HCT116 (cell line): Measurements from ENCODE around the gene KLHL9.

Source experiments
- EGR1 ChIP-seq: IDR thresholded peaks from 2 replicates; pipeline ENCODE4 v1.6.1; 2012; ENCODE audit warnings: low read depth
- POLR2A ChIP-seq: IDR thresholded peaks from 2 replicates; pipeline ENCODE4 v1.7.0; 2011; ENCODE audit warnings: borderline replicate concordance; ENCODE audit not compliant: insufficient read depth, insufficient read length; ENCODE audit errors: extremely low read depth
- POLR2AphosphoS5 ChIP-seq: IDR thresholded peaks from 2 replicates; pipeline ENCODE4 v1.6.1; 2011; ENCODE audit warnings: mild to moderate bottlenecking, low read depth, low read length, moderate library complexity
- TF ChIP-seq, protein P1 (sequence below), 3 experiments: fragments of 200-600 bp in 1 of 3; sonication (generic) in 1 of 3; IDR thresholded peaks in 2 of 3; conservative IDR thresholded peaks in 1 of 3; 2 replicates each; pipeline ENCODE4 v1.5.1; 2012 to 2017; ENCODE audit warnings: low read depth in 2 of 3, low read length in 2 of 3, antibody characterized with exemption in 1 of 3, borderline replicate concordance in 1 of 3, control low read depth in 1 of 3, mild to moderate bottlenecking in 1 of 3, mixed read lengths in 1 of 3, mixed run types in 1 of 3, moderate library complexity in 1 of 3; ENCODE audit not compliant: insufficient read depth in 1 of 3
- TF ChIP-seq, protein P2 (sequence below): IDR thresholded peaks from 2 replicates; pipeline ENCODE4 v1.6.1; 2011; ENCODE audit warnings: mild to moderate bottlenecking, low read length, moderate library complexity; ENCODE audit not compliant: insufficient replicate concordance; ENCODE audit errors: extremely low read depth
- TF ChIP-seq, protein P3 (sequence below): IDR thresholded peaks from 2 replicates; pipeline ENCODE4 v1.6.1; 2012; ENCODE audit warnings: low read depth

DNA sequence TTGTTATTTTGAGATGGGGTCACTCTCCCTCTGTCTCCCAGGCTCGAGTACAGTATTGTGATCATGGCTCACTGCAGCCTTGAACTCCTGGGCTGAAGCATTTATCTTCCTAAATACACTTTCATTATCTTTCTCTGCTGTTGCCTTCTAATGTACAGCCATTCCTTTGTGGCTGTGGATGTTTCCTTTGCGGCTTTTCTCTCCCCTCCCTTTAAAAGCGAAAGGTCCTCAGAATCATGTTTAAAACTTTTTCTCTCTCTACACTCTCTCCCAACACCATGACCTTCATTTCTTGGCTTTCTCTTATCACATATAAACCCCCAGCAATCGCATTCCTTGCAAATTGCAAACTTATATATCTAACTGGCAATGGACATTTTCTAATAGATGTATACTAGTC, 48.4 kb upstream of the KLHL9 start:
- TF ChIP-seq, protein P1, sequence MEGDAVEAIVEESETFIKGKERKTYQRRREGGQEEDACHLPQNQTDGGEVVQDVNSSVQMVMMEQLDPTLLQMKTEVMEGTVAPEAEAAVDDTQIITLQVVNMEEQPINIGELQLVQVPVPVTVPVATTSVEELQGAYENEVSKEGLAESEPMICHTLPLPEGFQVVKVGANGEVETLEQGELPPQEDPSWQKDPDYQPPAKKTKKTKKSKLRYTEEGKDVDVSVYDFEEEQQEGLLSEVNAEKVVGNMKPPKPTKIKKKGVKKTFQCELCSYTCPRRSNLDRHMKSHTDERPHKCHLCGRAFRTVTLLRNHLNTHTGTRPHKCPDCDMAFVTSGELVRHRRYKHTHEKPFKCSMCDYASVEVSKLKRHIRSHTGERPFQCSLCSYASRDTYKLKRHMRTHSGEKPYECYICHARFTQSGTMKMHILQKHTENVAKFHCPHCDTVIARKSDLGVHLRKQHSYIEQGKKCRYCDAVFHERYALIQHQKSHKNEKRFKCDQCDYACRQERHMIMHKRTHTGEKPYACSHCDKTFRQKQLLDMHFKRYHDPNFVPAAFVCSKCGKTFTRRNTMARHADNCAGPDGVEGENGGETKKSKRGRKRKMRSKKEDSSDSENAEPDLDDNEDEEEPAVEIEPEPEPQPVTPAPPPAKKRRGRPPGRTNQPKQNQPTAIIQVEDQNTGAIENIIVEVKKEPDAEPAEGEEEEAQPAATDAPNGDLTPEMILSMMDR (IDR thresholded peaks at IDR 0.05 in 2 of 3, conservative IDR thresholded peaks at IDR 0.05 in 1 of 3; ENCODE audit: borderline replicate concordance in 1 of 3, insufficient read depth in 1 of 3, low read depth in 2 of 3, low read length in 2 of 3), result no peak
- TF ChIP-seq, protein P2, sequence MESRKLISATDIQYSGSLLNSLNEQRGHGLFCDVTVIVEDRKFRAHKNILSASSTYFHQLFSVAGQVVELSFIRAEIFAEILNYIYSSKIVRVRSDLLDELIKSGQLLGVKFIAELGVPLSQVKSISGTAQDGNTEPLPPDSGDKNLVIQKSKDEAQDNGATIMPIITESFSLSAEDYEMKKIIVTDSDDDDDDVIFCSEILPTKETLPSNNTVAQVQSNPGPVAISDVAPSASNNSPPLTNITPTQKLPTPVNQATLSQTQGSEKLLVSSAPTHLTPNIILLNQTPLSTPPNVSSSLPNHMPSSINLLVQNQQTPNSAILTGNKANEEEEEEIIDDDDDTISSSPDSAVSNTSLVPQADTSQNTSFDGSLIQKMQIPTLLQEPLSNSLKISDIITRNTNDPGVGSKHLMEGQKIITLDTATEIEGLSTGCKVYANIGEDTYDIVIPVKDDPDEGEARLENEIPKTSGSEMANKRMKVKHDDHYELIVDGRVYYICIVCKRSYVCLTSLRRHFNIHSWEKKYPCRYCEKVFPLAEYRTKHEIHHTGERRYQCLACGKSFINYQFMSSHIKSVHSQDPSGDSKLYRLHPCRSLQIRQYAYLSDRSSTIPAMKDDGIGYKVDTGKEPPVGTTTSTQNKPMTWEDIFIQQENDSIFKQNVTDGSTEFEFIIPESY, result no peak
- TF ChIP-seq POLR2A (no peak), EGR1 (no peak), POLR2AphosphoS5 (no peak)
- TF ChIP-seq, protein P3, sequence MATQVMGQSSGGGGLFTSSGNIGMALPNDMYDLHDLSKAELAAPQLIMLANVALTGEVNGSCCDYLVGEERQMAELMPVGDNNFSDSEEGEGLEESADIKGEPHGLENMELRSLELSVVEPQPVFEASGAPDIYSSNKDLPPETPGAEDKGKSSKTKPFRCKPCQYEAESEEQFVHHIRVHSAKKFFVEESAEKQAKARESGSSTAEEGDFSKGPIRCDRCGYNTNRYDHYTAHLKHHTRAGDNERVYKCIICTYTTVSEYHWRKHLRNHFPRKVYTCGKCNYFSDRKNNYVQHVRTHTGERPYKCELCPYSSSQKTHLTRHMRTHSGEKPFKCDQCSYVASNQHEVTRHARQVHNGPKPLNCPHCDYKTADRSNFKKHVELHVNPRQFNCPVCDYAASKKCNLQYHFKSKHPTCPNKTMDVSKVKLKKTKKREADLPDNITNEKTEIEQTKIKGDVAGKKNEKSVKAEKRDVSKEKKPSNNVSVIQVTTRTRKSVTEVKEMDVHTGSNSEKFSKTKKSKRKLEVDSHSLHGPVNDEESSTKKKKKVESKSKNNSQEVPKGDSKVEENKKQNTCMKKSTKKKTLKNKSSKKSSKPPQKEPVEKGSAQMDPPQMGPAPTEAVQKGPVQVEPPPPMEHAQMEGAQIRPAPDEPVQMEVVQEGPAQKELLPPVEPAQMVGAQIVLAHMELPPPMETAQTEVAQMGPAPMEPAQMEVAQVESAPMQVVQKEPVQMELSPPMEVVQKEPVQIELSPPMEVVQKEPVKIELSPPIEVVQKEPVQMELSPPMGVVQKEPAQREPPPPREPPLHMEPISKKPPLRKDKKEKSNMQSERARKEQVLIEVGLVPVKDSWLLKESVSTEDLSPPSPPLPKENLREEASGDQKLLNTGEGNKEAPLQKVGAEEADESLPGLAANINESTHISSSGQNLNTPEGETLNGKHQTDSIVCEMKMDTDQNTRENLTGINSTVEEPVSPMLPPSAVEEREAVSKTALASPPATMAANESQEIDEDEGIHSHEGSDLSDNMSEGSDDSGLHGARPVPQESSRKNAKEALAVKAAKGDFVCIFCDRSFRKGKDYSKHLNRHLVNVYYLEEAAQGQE, result no peak
